Trophoblast cell (in vitro differentiated cells and primary cell): ENCODE results near the gene ZNF175.
A peak's percentile ranks its signal among the peaks of the same experiment; 100 is the strongest.

Experiments used
- DNase-seq, 2 donors: peaks; one replicate each; pipeline ENCODE4 v3.0.0-alpha.2; 2016
- H2AFZ ChIP-seq: 2 replicates; pipeline ENCODE4 v1.6.1; 2013; ENCODE audit warnings: low read length, moderate library complexity, mild to moderate bottlenecking; ENCODE audit not compliant: insufficient read depth, poor library complexity
- H2AK5ac ChIP-seq: 2 replicates; pipeline ENCODE4 v1.6.1; 2013; ENCODE audit warnings: mild to moderate bottlenecking, low read length
- H2BK120ac ChIP-seq: 2 replicates; pipeline ENCODE4 v1.6.1; 2013; ENCODE audit warnings: low read length, mild to moderate bottlenecking, moderate library complexity; ENCODE audit not compliant: insufficient read depth, poor library complexity
- H2BK12ac ChIP-seq: 2 replicates; pipeline ENCODE4 v1.6.1; 2013; ENCODE audit warnings: mild to moderate bottlenecking, low read length, moderate library complexity
- H2BK5ac ChIP-seq: 2 replicates; pipeline ENCODE4 v1.6.1; 2013; ENCODE audit warnings: low read length, low read depth, moderate library complexity, mild to moderate bottlenecking; ENCODE audit not compliant: poor library complexity
- H3K14ac ChIP-seq: 2 replicates; pipeline ENCODE4 v1.6.1; 2013; ENCODE audit warnings: mild to moderate bottlenecking, low read length
- H3K18ac ChIP-seq: 2 replicates; pipeline ENCODE4 v1.6.1; 2013; ENCODE audit warnings: mild to moderate bottlenecking, low read length
- H3K23ac ChIP-seq: 2 replicates; pipeline ENCODE4 v1.6.1; 2013; ENCODE audit warnings: low read length
- H3K27ac ChIP-seq: 2 replicates; pipeline ENCODE4 v1.5.1; 2013; ENCODE audit warnings: low read depth, mild to moderate bottlenecking, inconsistent platforms, low read length, moderate library complexity
- H3K27me3 ChIP-seq: 2 replicates; pipeline ENCODE4 v1.6.1; 2013; ENCODE audit warnings: inconsistent platforms, mild to moderate bottlenecking, low read length, moderate library complexity; ENCODE audit not compliant: insufficient read depth
- H3K36me3 ChIP-seq, 2 experiments: 1 replicate in 1 of 2; 2 replicates in 1 of 2; pipeline ENCODE4 v1.6.1; 2013; ENCODE audit warnings: low read length in 2 of 2, mild to moderate bottlenecking in 2 of 2, moderate library complexity in 1 of 2; ENCODE audit not compliant: insufficient read depth in 2 of 2, control insufficient read depth in 1 of 2
- H3K4ac ChIP-seq: 2 replicates; pipeline ENCODE4 v1.6.1; 2013; ENCODE audit warnings: low read depth, mild to moderate bottlenecking, low read length, moderate library complexity
- H3K4me1 ChIP-seq, 2 experiments: 1 replicate in 1 of 2; 2 replicates in 1 of 2; pipeline ENCODE4 v1.6.1; 2013; ENCODE audit warnings: low read length in 2 of 2, mild to moderate bottlenecking in 2 of 2, moderate library complexity in 1 of 2; ENCODE audit not compliant: insufficient read depth in 2 of 2, control insufficient read depth in 1 of 2
- H3K4me2 ChIP-seq: 2 replicates; pipeline ENCODE4 v1.6.1; 2013; ENCODE audit warnings: inconsistent platforms, mild to moderate bottlenecking, low read length, moderate library complexity
- H3K4me3 ChIP-seq: 2 replicates; pipeline ENCODE4 v1.5.1; 2013; ENCODE audit warnings: mild to moderate bottlenecking, low read depth, low read length, inconsistent platforms
- H3K79me1 ChIP-seq: one replicate; pipeline ENCODE4 v1.6.1; 2013; ENCODE audit warnings: low read length
- H3K79me2 ChIP-seq: 2 replicates; pipeline ENCODE4 v1.6.1; 2013; ENCODE audit warnings: low read length, mild to moderate bottlenecking; ENCODE audit not compliant: control insufficient read depth, insufficient read depth, poor library complexity
- H3K9ac ChIP-seq: 2 replicates; pipeline ENCODE4 v1.6.1; 2013; ENCODE audit warnings: mild to moderate bottlenecking, low read length
- H3K9me3 ChIP-seq: 2 replicates; pipeline ENCODE4 v1.6.1; 2013; ENCODE audit warnings: low read depth, mild to moderate bottlenecking, control low read depth, inconsistent platforms, low read length; ENCODE audit not compliant: insufficient read depth
- H4K12ac ChIP-seq: 2 replicates; pipeline ENCODE4 v1.6.1; 2013; ENCODE audit warnings: low read depth, mild to moderate bottlenecking, low read length, moderate library complexity
- H4K8ac ChIP-seq: 2 replicates; pipeline ENCODE4 v1.6.1; 2013; ENCODE audit warnings: low read depth, mild to moderate bottlenecking, low read length, moderate library complexity
- H4K91ac ChIP-seq: one replicate; pipeline ENCODE4 v1.6.1; 2013; ENCODE audit warnings: low read depth, mild to moderate bottlenecking, low read length, moderate library complexity
- WGBS: extraction: QIAGEN DNeasy Blood & Tissue Kit; methylation state at CpG from one replicate; pipeline ENCODE4 v1.1.7; 2013; ENCODE audit warnings: missing lambda C conversion rate; ENCODE audit not compliant: insufficient read length, insufficient coverage; ENCODE audit errors: extremely low coverage; 5-methylcytosine and 5-hydroxymethylcytosine counted together

ZNF175 gene

DNA sequence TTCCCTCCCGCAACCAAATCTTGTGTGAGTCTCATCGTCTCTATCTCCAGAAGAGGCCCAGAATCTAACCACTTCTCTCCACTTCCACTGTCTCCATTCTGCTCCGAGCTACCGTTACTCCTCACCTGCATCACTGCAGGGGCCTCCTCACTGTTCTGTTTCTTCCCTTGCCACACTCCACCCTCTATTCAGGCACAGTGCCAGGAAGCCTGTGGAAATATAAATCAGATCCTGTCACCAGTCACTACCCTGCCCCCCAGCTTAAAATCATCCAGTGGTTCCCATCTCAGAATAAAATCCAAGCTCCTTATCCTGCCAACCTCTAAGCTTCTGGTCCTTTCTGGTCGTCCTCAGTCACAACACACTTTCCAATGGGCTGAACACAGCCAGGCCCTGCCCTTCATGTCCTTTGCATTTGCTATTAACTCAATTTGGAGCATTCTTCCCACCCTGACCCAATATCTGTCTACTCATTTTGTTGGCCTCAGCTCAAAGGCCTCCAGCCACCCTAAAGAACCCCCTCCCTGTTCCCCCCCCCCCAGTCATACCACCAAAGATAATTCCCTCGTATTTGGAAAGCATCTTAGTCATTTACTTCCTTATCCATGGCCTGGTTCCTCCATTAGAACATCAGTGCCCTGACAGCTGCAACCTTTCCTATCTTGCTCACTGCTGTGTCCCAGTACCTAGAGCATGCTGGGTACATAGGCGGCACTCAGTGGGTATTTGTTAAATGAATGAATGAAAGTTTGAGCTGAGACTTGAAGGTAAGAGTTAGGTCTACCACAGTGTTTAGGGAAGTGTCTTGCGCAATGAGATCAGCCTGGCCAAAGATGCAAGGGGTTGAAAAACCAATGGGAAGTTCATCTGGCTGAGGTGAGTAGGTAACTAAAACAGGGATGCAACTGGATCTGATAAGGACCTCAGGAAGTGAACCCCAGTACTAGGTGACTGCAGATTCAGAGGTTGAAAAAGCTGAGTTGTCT lies 24.4 kb downstream of the ZNF175 start:
- Histone ChIP-seq H3K23ac (no peak overlapping the region), H3K9ac (no peak overlapping the region), H3K4me3 (no peak overlapping the region), H2AK5ac (no peak overlapping the region), H2BK5ac (no peak overlapping the region), H3K4me1 (peaks cover 5% of the 10 kb centered on the region in 2 experiments), H3K9me3 (peaks cover 5% of the 10 kb centered on the region), H4K91ac (no peak overlapping the region), H3K79me2 (no peaks in the 10 kb centered on the region), H3K27ac (no peak overlapping the region), H3K14ac (no peak overlapping the region), H2BK12ac (no peak overlapping the region), H3K18ac (no peak overlapping the region), H3K4me2 (peak overlapping the region; percentile 70), H4K12ac (no peak overlapping the region), H2AFZ (no peak overlapping the region), H3K27me3 (no peaks in the 10 kb centered on the region), H3K4ac (no peak overlapping the region), H3K79me1 (peaks cover 4% of the 10 kb centered on the region), H3K36me3 (no peaks in the 10 kb centered on the region), H4K8ac (peak overlapping the region; percentile 64), H2BK120ac (no peak overlapping the region)
- no peak for DNase-seq
- WGBS, result no CpG with 5 or more reads among the region's 8 CpGs

DNA sequence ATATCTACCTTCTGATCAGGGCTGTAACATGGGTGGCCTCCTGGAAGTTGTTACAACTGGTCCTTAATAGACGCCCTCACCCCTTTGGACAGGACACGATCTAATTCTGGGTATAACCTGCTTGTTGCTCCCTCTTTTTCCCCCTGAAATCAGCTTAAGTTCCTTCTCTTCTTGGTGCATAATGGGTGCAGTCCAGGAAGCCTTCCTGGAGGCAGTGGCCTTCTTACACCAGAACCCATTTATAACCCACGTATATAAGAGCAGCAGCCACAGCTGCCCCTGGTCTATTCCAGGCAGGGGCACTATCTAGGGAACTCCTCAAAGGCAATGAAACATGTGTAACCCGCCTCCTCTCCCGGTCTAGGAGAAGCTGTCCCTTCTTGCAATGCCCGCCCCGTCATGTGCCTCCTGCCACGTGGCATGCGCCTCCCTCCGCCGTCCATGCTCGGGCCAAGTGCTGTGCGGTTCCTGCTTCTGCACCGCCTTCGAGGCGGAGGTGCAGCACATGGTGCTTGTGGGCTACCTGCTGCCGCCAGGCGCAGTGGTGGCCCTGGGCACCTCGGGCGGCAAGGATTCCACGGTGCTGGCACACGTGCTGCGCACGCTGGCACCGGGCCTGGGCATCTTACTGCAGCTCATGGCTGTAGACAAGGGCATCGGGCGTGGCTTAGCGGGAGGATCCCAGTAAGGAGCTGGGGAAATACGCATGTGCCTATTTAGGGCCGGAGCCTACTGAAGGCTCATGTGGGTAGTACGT lies 27.3 kb downstream of the ZNF175 start:
- Histone ChIP-seq H3K79me1 (peaks cover 4% of the 10 kb centered on the region), H4K8ac (no peak overlapping the region), H3K23ac (no peak overlapping the region), H4K12ac (no peak overlapping the region), H3K27ac (no peak overlapping the region), H2BK5ac (no peak overlapping the region), H3K36me3 (no peaks in the 10 kb centered on the region), H3K4me3 (no peak overlapping the region), H2BK120ac (no peak overlapping the region), H3K9ac (no peak overlapping the region), H3K27me3 (no peaks in the 10 kb centered on the region), H2AFZ (no peak overlapping the region), H2BK12ac (no peak overlapping the region), H3K79me2 (no peaks in the 10 kb centered on the region), H4K91ac (no peak overlapping the region), H3K4me1 (peaks cover 3 to 5% of the 10 kb centered on the region in 2 experiments), H3K14ac (no peak overlapping the region), H3K4me2 (no peak overlapping the region), H2AK5ac (no peak overlapping the region), H3K4ac (no peak overlapping the region), H3K9me3 (peaks cover 15% of the 10 kb centered on the region), H3K18ac (no peak overlapping the region)
- DNase-seq, result no peak
- no CpG with 5 or more reads among the region's 31 CpGs for WGBS

DNA sequence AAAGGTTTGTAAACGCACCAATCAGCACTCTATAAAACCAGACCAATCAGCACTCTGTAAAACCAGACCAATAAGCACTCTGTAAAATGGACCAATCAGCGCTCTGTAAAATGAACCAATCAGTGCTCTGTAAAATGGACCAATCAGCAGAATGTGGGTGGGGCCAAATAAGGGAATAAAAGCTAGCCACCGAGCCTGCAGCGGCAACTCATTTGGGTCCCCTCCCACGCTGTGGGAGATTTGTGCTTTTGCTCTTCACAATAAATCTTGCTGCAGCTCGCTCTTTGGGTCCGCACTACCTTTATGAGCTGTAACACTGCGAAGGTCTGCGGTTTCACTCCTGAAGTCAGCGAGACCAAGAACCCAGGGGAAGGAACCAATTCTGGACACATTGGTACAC lies 28.0 kb downstream of the ZNF175 start:
- H3K14ac ChIP-seq, result no peak overlapping the region
- no peak overlapping the region for H3K18ac ChIP-seq
- no peak overlapping the region for H3K4ac ChIP-seq
- no peak overlapping the region for H2AFZ ChIP-seq
- H2BK5ac ChIP-seq, result no peak overlapping the region
- H4K8ac ChIP-seq, result no peak overlapping the region
- no peak overlapping the region for H3K27ac ChIP-seq
- H3K4me2 ChIP-seq, result no peak overlapping the region
- peaks cover 4% of the 10 kb centered on the region for H3K79me1 ChIP-seq
- H3K9me3 ChIP-seq, result peaks cover 16% of the 10 kb centered on the region
- no peak overlapping the region for H3K9ac ChIP-seq
- no peak overlapping the region for H2AK5ac ChIP-seq
- no peak overlapping the region for H4K91ac ChIP-seq
- DNase-seq, result no peak
- no peak overlapping the region for H2BK12ac ChIP-seq
- no peaks in the 10 kb centered on the region for H3K36me3 ChIP-seq
- no peaks in the 10 kb centered on the region for H3K79me2 ChIP-seq
- WGBS, result no CpG with 5 or more reads among the region's 10 CpGs
- H2BK120ac ChIP-seq, result no peak overlapping the region
- no peak overlapping the region for H3K23ac ChIP-seq
- no peaks in the 10 kb centered on the region for H3K27me3 ChIP-seq
- H3K4me3 ChIP-seq, result no peak overlapping the region
- peaks cover 3 to 4% of the 10 kb centered on the region in 2 experiments for H3K4me1 ChIP-seq
- H4K12ac ChIP-seq, result no peak overlapping the region

DNA sequence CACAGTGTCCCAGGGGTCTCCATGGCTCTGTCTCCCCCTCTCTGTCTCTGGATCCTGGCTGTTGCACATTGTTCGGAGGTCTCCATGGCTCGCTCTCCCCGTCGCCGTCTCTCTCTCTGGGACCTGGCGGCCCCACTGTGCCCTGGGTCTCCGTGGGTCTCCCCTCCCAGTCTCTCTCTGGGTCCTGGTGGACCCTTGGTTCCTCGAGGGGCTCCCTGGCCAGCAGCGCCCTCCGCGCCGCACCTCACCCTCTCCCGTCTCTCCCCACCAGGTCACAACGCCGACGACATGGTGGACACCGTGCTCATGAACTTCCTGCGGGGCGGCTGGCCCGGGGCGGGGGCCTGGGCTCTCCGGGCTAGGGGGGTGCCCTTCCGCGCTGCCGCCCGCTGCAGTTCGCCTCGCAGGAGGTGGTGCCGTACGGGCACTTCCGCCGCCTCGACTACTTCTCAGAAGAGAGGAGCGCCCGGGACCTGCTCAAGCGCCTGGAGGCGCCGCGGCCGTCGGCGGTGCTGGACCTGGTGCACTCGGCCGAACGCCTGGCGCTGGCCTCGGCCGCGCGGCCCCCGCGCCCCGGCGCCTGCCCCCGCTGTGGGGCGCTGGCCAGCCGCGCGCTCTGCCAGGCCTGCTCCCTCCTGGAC lies 30.0 kb downstream of the ZNF175 start:
- Histone ChIP-seq H4K91ac (no peak overlapping the region), H2AFZ (no peak overlapping the region), H2AK5ac (no peak overlapping the region), H3K79me1 (no peaks in the 10 kb centered on the region), H4K12ac (no peak overlapping the region), H3K36me3 (no peaks in the 10 kb centered on the region), H3K9ac (no peak overlapping the region), H3K4me3 (no peak overlapping the region), H3K4me1 (no peaks in the 10 kb centered on the region), H3K79me2 (no peaks in the 10 kb centered on the region), H2BK120ac (no peak overlapping the region), H3K27ac (no peak overlapping the region), H3K14ac (no peak overlapping the region), H3K23ac (no peak overlapping the region), H3K9me3 (peaks cover 21% of the 10 kb centered on the region), H2BK5ac (no peak overlapping the region), H3K4ac (no peak overlapping the region), H2BK12ac (no peak overlapping the region), H3K4me2 (no peak overlapping the region), H3K27me3 (no peaks in the 10 kb centered on the region), H3K18ac (no peak overlapping the region), H4K8ac (no peak overlapping the region)
- WGBS, result no CpG with 5 or more reads among the region's 59 CpGs
- DNase-seq, result no peak
